SK-MEL-5 (cell line): ENCODE measurements around the gene GTF2H1. TPM values are rescaled to one million over a fixed set of nuclear protein-coding genes. Genes with fewer than 3 reads are reported as not detected.
"Not testable (repeated sequence)": the region's sequence is repeated elsewhere in the genome, so short reads cannot be mapped to it uniquely, and the experiment has no call there.

Source experiments
- DNase-seq: peaks from one replicate; pipeline ENCODE4 v3.0.0-alpha.2; 2016; ENCODE audit warnings: low read depth, low spot score
- in situ Hi-C: cut with HindIII; loops from 2 replicates; pipeline ENCODE4 v1.10.0; 2016; ENCODE audit warnings: low sequenced_read_pairs, high pct_unique_total_duplicates, low pct_unique_long_range_greater_than_20kb
- total RNA-seq: library from RNA; depleted of rRNA; stranded (reverse); fragments of >200 nt; shearing (Covaris generic); gene quantifications from 2 replicates; pipeline ENCODE4 v1.2.3, GENCODE V29; 2014

GTF2H1 gene
- total RNA-seq, 1 experiment from 2014 or later = 153 TPM

DNA sequence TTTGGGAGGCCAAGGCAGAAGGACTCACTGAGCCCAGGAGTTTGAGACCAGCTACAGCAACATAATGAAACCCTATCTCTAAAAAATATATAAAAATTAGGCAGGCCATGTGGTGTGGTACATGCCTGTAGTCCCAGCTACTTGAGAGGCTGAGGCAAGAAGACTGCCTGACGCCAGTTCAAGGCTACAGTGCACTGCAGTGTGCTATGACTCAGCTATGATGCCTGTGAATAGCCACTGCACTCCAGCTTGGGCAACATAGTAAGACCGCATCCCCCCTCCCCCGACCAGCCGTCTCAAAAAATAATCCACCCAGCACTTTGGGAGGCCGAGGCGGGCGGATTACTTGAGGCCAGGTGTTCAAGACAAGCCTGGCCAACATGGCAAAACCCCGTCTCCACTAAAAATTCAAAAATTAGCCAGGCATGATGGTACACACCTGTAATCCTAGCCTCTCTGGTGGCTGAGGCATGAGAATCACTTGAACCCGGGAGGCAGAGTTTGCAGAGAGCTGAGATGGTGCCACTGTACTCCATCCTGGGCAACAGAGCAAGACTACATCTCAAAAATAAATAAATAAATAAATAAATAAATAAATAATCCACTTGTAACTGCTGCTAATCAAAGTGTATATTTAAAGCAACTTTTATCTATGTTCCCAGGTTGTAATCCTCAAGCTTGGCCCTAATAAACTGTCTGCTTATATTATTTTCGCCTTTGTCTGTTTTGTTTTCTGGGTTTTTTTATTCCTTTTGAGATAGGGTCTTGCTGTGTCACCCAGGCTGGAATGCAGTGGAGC, 8.2 kb upstream of the GTF2H1 start:
- in situ Hi-C loops = no loop called here
- no peak for DNase-seq

DNA sequence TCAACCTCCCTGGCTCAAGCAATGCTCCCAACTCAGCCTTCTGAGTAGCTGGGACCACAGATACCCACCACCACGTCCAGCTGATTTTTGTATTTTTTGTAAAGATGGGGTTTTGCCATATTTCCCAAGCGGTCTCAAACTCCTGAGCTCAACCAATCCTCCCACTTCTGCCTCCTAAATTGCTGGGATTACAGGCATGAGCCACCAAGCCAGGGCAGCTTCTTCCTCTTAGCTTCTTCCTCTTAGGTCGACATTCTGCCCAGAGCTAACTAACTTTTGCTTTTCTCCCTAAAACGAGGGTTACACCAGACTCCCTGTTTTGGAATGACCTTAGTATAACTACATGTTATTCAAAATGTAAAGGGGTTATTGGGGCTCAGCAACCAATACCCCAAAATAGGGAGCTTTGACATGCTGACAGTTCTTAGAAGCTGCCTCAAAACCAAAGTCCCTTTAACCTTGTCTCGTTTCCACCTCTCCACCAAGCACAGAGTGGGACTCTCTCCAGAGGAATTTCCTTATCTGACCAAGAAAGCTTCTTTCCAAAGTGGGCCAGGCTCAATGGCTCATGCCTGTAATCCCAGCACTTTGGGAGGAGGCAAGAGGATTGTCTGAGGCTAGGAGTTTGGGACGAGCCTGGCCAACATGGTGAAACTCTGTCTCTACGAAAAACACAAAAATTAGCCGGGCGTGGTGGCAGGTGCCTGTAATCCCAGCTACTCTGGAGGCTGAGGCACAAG, 7.4 kb upstream of the GTF2H1 start:
- no peak for DNase-seq
- in situ Hi-C loops = no loop called here

DNA sequence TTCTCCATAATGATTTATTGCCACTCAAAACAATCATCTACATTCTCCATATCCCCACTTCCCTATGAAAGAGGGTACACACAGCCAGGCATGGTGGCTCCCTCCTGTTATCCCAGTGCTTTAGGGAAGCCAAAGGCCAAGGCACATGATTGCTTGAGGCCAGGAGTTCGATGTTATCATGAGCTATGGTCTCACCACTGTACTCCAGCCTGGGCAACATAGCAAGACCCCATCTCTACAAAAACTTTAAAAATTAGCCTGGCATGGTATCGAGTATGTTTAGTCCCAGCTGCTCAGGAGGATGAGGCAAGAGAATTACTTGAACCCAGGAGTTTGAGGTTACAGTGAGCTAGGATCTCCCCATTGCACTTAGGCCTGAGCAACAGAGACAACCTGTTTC, 6.5 kb upstream of the GTF2H1 start:
- DNase-seq = no peak
- in situ Hi-C loops = no loop called here

DNA sequence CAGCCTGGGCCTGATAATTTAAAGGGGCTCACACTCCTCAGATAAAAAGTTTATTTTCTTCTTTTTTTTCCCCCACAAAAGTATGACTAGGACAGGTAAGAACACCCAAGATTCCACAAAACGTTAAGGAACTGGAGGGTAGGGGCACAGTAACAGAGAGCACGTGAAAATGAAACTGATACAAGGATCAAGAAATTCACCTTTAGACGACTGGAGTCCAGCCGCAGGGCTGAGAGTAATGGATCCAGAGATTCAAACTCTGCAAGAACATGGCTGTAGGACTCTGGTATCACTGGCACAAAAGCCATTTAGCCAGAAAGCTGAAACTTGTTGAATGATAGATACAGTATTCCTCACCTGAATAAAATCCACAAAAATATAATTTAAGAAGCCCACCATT, 4.8 kb upstream of the GTF2H1 start:
- in situ Hi-C loops = no loop called here
- DNase-seq = no peak

DNA sequence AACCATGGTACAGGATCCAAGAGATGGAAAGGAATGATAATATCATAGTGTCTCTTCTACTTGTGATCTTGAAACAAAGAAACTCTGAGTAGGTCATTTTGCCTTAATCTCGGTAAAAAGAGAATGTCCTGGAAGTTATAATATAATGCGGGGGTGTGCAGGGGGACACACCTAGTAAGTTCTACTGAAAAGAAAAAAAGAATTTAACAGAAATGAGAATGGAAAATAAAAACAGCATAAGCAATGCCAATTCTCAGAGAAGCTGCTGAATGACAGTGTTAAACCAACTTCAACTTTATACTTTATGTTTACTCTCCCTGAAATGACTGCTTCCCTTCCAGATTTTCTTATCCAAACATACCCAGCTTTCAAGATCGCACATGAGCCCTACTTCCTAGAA, 2.5 kb upstream of the GTF2H1 start:
- no peak for DNase-seq

DNA sequence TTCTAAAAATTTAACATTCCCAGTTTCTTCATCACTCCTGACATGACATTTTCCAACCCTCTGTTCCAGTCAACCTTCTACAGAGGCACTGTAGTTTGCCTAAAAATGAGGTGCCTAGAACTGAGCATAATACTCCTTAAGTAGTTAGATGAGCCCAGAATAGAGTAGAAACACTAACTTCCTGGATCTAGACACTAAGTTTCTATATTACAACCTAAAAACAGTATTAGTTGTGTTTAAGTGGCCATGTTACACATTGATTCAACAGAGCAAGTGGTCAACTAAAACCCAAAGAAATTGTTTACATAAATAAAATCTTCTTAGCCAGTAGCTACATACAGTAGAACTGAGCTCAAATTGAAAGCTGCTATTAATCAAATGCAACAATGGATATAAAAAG, 1.8 kb upstream of the GTF2H1 start:
- in situ Hi-C loops = no loop called here
- no peak for DNase-seq

More for the DNA sequence above, 2.5 kb upstream of the GTF2H1 start:
- in situ Hi-C loops = no loop called here

DNA sequence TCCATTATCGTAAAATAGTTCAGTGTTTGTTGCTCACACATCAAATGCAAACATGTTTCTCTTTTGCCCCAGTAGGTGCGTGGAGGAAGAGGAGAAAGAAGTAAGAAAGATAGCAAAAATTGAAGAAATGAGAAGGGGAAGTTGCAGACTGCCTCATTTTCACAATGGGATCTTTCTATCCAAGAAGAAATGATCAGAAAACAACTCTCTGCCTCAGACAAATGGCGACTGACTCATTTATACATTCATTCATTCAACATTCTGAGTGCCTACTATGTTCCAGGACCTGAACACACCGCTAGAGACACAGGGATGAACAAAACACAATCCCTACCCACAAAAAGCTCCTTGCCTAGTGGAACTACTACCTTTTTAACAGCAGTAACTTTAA, 794 bp upstream of the GTF2H1 start:
- in situ Hi-C loops = no loop called here
- peak; percentile 73 for DNase-seq

DNA sequence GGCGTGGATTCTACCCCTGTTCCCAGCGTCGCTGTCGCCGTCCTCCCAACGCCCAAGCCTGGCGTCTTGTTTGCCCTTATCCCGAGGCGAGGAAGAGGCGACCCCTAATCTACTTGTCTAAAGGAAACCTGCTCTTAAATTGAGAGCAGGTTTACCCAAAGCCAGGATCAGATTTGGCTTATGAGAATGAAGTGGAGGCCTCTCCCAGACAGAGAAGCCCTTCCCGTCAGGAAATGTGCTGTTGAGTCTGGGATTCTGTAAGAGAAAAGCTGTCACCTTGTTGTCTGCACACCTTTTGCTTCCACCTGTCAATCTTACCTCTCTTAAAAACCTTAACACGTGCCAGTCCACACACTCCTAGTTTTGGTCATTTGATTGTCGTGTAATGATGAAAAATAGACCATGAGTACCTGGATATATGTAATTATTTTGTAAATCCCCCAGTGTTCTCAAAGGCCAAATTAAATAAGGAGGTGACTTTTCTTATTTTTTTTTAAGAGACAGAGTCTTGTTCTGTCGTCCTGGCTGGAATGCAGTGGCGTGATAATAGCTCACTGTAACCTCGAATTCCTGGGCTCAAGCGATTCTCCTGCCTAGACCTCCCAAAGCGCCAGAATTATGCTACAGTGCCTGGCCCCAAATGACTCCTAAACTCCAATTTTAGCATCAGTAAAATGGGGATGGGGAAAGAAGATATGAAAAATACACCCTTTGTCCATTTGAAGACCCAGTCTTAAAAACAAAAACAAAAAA, 627 bp downstream of the GTF2H1 start:
- no peak for DNase-seq
- in situ Hi-C loops = no loop called here

DNA sequence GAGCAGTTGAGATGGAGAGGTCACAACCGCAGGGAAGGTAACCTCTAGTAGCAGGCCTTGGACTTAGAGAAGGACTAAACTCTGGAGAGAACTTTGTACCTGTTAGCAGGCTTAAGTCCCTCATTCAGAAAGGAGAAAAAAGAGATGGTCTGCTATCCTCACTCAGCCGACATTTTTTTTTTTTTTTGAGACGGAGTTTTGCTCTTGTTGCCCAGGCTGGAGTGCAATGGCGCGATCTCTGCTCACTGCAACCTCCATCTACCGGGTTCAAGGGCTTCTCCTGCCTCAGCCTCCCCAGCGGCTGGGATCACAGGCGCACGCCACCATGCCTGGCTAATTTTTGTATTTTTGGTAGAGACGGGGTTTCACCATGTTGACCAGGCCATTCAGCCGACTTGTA, 1.5 kb downstream of the GTF2H1 start:
- DNase-seq, in situ Hi-C loops: not testable (repeated sequence)

DNA sequence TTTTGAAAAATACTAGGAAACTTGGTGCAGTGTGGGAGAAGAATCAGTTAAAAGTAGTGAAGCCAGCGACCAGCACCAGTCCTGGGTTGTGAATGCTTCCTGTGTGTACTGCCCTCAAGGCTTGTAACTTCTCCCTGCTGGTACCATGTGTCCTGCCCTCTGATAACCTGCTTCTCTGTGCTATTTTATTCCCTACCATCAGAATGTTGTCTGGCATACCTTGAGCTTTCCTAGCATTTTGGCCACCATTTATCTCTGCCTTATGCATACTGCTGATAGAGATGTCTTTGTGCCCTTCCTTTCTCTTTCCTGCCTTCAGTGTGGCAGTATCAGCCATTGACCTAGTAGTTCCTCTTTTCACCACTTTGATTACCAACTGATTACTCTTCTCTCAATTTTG, 2.0 kb downstream of the GTF2H1 start:
- in situ Hi-C loops = no loop called here
- DNase-seq = peak; percentile 44

DNA sequence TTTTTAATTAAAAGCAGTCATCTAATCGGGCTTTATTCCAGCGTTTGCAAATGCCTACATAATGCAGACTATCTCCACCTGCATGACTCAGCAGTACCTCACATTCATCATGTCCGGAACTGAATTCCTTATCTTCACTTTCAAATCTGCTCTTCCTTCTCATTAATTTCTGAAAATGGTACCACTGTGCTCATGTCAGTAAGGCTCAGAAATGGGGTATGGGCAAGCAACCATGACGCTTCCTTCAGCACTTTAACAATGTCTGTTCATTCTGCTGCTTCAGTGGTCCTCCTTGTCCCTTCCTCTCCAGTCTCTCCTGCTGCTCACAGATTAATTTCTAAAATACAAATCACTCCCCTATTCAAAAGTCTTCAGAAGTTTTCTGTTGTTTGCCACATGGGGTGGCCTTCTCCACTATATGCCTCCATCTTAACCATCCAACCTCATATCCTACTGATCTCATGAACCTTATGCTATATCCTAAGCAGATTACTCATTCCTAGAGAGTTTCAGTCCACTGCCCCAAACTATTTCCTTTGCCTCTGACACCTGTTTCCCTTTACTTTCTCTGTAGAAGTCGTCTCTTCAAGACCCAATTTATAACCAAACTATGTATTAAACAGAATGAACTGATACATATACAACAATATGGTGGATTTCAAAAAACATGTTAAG, 7.0 kb downstream of the GTF2H1 start:
- DNase-seq = no peak
- in situ Hi-C loops = no loop called here

DNA sequence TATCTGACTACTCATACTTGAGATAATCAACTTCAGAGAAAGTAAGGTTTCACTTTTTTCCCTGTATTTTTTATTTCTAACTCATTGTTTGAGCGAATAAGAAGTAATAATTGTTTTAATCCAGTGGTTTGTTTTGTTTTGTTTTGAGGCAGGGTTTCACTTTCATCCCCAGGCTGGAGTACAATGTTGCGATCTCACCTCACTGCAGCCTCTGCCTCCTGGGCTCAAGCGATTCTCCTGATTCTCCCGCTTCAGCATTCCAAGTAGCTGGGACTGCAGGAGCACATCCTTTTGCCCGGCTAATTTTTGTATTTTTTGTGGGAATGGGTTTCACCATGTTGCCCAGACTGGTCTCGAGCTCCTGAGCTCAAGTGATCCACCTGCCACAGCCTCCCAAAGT, 8.6 kb downstream of the GTF2H1 start:
- in situ Hi-C loops = no loop called here
- no peak for DNase-seq

DNA sequence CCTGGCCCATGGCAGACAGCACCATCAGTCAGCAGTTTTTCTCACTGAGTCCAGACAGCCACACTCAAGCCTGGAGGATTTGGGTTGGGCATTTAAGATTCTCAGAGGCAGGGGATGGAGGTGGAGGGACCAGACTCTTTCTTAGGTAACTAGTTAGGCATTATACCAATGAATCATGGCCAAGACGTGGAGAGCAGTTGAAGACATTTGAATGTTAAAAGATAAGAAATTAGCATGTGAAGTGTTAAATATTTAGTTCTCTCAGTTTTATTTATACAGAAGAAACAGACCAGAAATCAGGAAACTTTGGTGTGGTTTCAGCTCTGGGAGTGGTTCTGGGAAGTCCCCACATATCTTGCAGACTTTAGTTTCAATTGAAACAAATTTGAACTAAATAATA, 9.9 kb downstream of the GTF2H1 start:
- in situ Hi-C loops = no loop called here
- no peak for DNase-seq

DNA sequence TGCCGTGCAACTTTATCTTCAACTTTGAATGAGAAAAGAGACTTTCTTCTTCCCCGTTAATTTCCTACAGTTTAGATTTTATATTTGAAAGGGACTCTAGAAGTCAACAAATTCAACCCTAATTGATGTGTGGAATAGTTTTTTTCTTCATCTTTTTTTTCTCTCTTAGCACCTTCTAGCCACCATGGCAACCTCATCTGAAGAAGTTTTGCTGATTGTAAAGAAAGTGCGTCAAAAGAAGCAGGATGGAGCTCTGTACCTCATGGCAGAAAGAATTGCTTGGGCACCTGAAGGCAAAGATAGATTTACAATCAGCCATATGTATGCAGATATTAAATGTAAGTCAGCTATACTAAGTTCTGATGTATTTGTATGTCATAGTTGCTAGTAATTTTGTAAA, 10.5 kb downstream of the GTF2H1 start:
- DNase-seq = no peak
- in situ Hi-C loops = no loop called here

DNA sequence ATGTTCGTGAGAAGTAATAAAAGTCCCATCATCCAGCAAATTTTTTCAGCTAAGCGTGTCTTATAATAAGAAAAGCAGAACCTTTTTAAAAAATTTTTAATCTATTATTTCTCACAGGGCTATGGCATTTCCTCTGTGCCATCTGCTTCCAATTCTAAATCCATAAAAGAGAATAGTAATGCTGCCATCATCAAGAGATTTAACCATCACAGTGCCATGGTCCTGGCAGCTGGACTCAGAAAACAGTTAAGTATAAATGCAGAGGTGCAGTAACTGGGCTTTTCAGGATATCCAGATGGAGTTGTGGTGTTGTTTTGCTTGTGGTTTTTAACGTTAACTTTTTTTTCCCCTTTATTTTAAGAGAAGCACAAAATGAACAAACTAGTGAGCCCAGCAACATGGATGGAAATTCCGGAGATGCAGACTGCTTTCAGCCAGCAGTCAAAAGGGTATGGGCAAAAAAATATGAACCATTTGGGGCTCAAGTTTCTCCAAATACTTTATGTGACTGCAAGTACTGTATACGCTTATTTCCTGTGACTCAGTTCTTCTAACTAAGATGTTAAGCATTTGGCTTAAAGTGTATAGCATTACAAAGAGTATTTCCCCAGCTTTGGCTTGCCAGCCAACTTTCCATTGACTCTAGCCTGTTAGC, 25.2 kb downstream of the GTF2H1 start:
- in situ Hi-C loops = no loop called here
- no peak for DNase-seq

DNA sequence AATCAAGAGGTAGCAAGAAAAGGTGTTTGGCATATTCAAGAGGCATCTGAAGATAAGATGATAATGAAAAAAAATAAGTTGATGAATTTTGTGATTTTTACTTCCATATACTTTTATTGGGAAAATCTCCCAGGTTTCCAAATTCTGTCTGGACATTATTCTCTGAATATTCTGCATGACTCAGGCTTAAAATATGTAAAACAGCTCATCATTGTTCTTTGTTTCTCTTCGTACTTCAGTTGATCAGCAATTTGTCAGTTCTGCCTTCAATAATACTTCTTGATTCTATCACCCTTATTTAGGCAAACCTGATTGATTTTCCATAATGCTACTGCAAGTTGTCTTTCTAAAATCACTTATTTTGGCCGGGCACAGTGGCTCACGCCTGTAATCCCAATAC, 30.2 kb downstream of the GTF2H1 start:
- DNase-seq = no peak
- in situ Hi-C loops = no loop called here

DNA sequence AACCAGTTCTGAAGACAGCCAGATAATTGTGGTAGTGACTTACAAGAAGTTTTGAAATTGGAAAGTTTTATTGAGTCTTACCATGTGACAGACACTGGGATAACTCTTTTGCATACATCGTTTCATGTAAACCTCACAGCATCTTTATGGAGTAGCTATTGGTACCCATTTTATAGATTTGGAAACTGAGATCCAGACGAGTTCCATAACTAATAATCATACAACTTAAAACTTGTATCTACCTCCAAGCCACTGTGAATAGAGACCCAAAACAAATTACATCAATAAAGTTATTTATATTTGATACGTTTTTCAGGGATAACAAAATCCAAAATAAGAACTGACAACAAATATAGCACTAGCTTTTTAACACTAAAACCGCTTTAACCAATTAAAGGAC, 36.3 kb downstream of the GTF2H1 start:
- no peak for DNase-seq
- in situ Hi-C loops = no loop called here

DNA sequence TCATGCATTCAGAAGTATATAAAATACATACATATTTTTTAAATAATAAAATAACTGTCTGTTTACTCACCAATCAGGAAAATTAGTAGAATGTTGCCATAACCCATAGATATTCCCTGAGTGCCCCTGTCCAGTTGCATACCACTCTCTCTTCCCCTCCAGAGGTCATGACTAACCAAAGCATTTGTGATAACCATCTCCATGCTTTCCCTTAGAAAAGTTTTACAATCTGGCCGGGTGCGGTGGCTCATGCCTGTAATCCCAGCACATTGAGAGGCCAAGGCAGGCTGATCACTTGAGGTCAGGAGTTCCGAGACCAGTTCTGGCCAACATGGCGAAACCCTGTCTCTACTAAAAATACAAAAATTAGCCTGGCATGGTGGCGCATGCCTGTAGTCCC, 38.8 kb downstream of the GTF2H1 start:
- in situ Hi-C loops = no loop called here
- DNase-seq = no peak
